Activated CD8-positive, alpha-beta T cell treated with anti-CD3 and anti-CD28 coated beads for 36 hours (primary cell): ENCODE results near the gene ETHE1. TPM values are rescaled to one million over a fixed set of nuclear protein-coding genes. Genes with fewer than 3 reads are reported as not detected.

Experiments used
- ATAC-seq: fragments of 200-7000 bp; cut with Tn5 transposase; one replicate; pipeline ENCODE4 v1.10.0; 2021; ENCODE audit warnings: mild to moderate bottlenecking, moderate library complexity
- CTCF ChIA-PET: fragments of 350-600 bp; sonication (Branson Sonifier 250); formaldehyde crosslinking; loops from one replicate; lab custom pipeline; 2021; ENCODE audit warnings: antibody characterized with exemption; lab: Charles Lee
- POLR2A ChIA-PET: fragments of 350-600 bp; sonication (Branson Sonifier 250); formaldehyde crosslinking; loops from one replicate; lab custom pipeline; 2021; ENCODE audit warnings: antibody characterized with exemption; lab: Charles Lee
- DNase-seq: peaks from one replicate; pipeline ENCODE4 v3.0.0-alpha.2; 2020
- H3K27ac Mint-ChIP-seq: one replicate; pipeline ENCODE4 v1.8.0; 2021; ENCODE audit warnings: mild to moderate bottlenecking, mixed read lengths
- H3K27me3 Mint-ChIP-seq: one replicate; pipeline ENCODE4 v1.8.0; 2021; ENCODE audit warnings: mixed read lengths
- H3K36me3 Mint-ChIP-seq: one replicate; pipeline ENCODE4 v1.8.0; 2021; ENCODE audit warnings: low read depth, mixed read lengths
- H3K4me1 Mint-ChIP-seq: one replicate; pipeline ENCODE4 v1.8.0; 2021; ENCODE audit warnings: low read depth, mixed read lengths
- H3K4me3 Mint-ChIP-seq: one replicate; pipeline ENCODE4 v1.8.0; 2021; ENCODE audit warnings: mild to moderate bottlenecking, moderate library complexity, mixed read lengths
- H3K9me3 Mint-ChIP-seq: one replicate; pipeline ENCODE4 v1.8.0; 2021; ENCODE audit warnings: mixed read lengths
- intact Hi-C: fragments of 100-400 bp; cut with micrococcal nuclease; formaldehyde crosslinking; loops from one replicate; pipeline ENCODE4 v1.10.0; 2022
- total RNA-seq, 2 experiments: library from RNA; stranded (reverse); gene quantifications; one replicate each; pipeline ENCODE4 v1.2.3, GENCODE V29; 2021
- TF ChIP-seq, protein P1 (sequence below): fragments of 200-600 bp; IDR thresholded peaks from one replicate; pipeline ENCODE4 v1.8.0; 2022; ENCODE audit warnings: antibody characterized with exemption, mild to moderate bottlenecking

ETHE1 gene, protein sequence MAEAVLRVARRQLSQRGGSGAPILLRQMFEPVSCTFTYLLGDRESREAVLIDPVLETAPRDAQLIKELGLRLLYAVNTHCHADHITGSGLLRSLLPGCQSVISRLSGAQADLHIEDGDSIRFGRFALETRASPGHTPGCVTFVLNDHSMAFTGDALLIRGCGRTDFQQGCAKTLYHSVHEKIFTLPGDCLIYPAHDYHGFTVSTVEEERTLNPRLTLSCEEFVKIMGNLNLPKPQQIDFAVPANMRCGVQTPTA
- total RNA-seq = 10 to 100 TPM; 50.9 to 57.1 TPM

DNA sequence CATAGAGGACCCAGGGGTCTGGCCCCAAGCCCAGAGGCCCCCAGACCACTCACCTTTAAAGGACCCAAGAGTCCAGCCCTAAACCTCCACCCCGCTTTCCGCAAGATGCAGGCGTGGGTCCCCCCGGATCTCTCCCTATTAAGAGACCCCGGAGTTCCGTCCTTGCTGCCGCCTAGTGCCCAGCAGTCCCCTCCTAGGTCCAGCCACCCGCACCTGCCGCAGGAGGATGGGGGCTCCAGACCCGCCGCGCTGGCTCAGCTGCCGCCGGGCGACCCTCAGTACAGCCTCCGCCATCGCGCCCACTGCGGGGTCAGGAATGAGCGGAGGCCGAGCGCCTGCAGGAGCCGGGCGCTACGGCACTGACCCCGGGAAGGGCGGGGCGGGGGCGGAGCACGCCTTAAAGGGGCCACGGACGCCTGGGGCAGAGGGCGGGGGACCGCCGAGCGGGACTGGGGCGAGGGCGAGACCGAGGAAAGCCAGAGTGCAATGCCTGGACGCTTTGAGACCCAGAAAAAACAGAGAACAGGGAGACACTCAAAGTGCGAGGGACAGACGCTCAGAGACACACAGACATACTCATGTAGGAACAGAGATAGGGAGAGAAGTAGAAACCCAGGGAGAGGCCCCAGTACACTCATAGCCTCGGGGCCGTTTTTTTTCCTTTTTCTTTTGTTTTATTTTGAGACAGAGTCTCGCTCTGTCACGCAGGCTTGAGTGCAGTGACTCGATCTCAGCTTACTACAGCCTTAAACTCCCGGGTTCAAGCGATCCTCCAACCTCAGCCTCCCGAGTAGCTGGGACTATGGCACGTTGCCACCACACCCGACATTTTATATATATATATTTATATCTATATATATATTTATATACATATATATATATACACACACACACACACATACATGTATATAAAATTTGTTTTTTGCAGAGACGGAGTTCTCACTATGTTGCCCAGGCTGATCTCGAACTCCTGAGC, at the start of gene ETHE1:
ETHE1 (minus strand) TSS at position 318 of the 976 bp plus-strand sequence; CDS start at position 294, 24 bp downstream.
- intact Hi-C loops = no loop called here
- peak within 1 kb of the TSS; percentile 97 for H3K27ac Mint-ChIP-seq
- CTCF ChIA-PET = interaction anchor here (1.1 to 3.2 kb wide), 7 partner anchors 7 to 80 kb away, joined by 3 to 18 read pairs (median 7); no protein-coding TSS in a partner anchor
- H3K4me3 Mint-ChIP-seq = peak within 1 kb of the TSS; percentile 93
- peaks cover 25% of the 10 kb centered on the region for H3K4me1 Mint-ChIP-seq
- peaks cover 1% of the 10 kb centered on the region for H3K36me3 Mint-ChIP-seq
- TF ChIP-seq, protein P1, sequence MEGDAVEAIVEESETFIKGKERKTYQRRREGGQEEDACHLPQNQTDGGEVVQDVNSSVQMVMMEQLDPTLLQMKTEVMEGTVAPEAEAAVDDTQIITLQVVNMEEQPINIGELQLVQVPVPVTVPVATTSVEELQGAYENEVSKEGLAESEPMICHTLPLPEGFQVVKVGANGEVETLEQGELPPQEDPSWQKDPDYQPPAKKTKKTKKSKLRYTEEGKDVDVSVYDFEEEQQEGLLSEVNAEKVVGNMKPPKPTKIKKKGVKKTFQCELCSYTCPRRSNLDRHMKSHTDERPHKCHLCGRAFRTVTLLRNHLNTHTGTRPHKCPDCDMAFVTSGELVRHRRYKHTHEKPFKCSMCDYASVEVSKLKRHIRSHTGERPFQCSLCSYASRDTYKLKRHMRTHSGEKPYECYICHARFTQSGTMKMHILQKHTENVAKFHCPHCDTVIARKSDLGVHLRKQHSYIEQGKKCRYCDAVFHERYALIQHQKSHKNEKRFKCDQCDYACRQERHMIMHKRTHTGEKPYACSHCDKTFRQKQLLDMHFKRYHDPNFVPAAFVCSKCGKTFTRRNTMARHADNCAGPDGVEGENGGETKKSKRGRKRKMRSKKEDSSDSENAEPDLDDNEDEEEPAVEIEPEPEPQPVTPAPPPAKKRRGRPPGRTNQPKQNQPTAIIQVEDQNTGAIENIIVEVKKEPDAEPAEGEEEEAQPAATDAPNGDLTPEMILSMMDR = no peak
- DNase-seq (peak; percentile 85), ATAC-seq (peak; percentile 76)
- H3K27me3 Mint-ChIP-seq = no peaks in the 10 kb centered on the region
- POLR2A ChIA-PET = interaction anchor here (0.6 to 2.0 kb wide), 3 partner anchors 48 to 87 kb away, joined by 3 to 6 read pairs (median 4); partner anchors contain the start of gene PINLYP
- H3K9me3 Mint-ChIP-seq = no peaks in the 10 kb centered on the region

DNA sequence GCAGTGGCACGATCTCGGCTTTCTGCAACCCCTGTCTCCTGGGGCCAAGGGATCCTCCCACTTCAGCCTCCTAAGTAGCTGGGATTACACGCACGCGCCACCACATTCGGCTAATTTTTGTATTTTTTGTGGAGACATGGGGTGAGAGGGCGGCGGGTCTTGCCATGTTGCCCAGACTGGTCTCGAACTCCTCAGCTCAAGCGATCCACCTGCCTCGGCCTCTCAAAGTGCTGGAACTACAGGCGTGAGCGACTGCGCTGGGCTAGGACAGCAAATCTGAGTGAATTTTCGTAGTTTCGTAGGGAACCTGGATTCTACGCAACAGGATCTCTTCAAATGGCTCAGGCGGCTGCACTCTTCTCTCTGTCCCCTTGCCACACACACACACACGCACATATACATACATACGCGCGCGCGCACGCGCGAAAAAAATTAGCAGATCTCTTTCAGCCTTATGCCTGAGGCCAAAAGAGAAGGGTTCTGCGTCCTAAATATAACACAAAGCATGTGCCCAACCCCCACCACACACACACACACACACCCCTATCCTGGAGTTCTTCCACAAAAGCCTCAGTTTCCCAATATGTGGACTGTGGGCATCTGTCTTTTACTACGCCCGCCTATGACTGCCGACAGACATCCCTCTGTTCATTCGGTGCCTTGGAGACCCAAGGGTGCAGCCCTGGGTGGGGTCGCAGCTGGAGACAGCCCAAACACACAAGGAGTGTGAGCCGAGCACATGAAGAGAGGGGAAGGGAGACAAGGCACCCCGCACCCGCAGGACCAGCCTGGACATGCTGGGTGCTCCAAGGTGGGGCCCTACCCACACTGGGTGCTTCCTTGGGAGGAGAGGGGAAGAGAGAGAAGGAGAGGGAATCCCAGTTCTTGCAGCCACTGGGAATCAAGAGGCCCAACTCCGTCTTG, 49.2 kb upstream of the ETHE1 start:
- peaks cover 37% of the 10 kb centered on the region for H3K4me1 Mint-ChIP-seq
- DNase-seq (no peak), ATAC-seq (no peak)
- no peaks in the 10 kb centered on the region for H3K9me3 Mint-ChIP-seq
- H3K27ac Mint-ChIP-seq = peak overlapping the region; percentile 63
- CTCF ChIA-PET = interaction anchor here (1.8 to 5.9 kb wide), 3 partner anchors 13 to 22 kb away, joined by 5 to 62 read pairs (median 57); partner anchors contain the start of genes IRGQ and ZNF576
- TF ChIP-seq, protein P1 = no peak
- POLR2A ChIA-PET = interaction anchor here (0.6 kb wide), 1 partner anchor 49 kb away, joined by 4 read pairs; no protein-coding TSS in a partner anchor
- no peaks in the 10 kb centered on the region for H3K27me3 Mint-ChIP-seq
- intact Hi-C loops = no loop called here
- H3K36me3 Mint-ChIP-seq = peaks cover 8% of the 10 kb centered on the region
- H3K4me3 Mint-ChIP-seq = peak overlapping the region; percentile 96

DNA sequence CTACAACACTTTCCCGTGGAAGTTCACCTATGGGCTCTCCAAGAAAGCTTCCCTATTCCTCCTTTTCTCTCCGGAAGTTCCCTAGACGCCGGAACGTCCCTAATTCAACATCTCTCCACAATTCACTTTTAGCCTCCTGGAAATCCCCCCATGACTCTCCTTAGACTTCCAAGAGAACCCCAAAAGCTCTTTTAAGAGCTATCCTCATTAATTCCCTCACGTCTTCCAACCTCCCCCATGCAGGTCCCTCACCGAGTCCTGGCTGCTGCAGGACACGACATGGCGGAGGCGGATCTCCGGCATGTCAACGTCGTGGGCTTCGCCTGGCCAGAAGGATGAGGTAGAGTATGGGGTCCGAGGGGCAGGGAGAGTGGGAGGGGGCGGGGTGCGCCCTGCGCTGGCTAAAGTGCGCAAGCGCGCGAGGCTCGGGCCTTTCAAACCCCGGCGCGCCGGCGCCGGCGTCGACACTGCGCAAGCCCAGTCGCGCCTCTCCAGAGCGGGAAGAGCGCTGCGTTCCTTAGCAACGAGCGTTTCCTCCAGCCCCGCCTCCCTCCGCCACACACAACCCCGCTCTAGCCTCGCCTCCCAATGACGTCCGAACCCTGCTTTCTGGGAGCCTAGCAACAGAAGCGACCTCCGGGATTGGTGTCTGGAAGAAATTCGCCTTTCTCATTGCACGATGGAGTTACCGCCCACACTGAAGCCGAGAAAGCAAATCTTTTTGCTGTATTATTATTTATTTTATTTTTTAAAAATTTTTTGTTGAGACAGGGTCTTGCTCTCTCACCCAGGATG, 48.4 kb upstream of the ETHE1 start, which contains the start of the genes PINLYP and XRCC1:
PINLYP (plus strand) TSS at position 646 of the 795 bp plus-strand sequence. CDS start 1,391 bp downstream, outside the sequence.
XRCC1 (minus strand) TSS at position 372 of the 795 bp plus-strand sequence; CDS start at position 303, 69 bp downstream.
- POLR2A ChIA-PET = interaction anchor here (0.5 to 3.2 kb wide), 8 partner anchors 11 to 476 kb away, joined by 3 to 20 read pairs (median 4); partner anchors contain the start of genes IRGQ, ZNF575 and ZNF576
- intact Hi-C loops = no loop called here
- TF ChIP-seq, protein P1 = no peak
- H3K27ac Mint-ChIP-seq = peak within 1 kb of the TSS; percentile 94
- no peaks in the 10 kb centered on the region for H3K27me3 Mint-ChIP-seq
- peak within 1 kb of the TSS; percentile 96 for H3K4me3 Mint-ChIP-seq
- peaks cover 37% of the 10 kb centered on the region for H3K4me1 Mint-ChIP-seq
- DNase-seq = peak; percentile 99
- peaks cover 8% of the 10 kb centered on the region for H3K36me3 Mint-ChIP-seq
- no peaks in the 10 kb centered on the region for H3K9me3 Mint-ChIP-seq
- peak; percentile 99 for ATAC-seq
- CTCF ChIA-PET = interaction anchor here (1.8 to 5.9 kb wide), 3 partner anchors 14 to 21 kb away, joined by 5 to 62 read pairs (median 57); partner anchors contain the start of genes IRGQ and ZNF576
